SKM-1 treated with dmso at 0.1 percent for 144 hours (cell line): ENCODE results near the gene PDCD2.
"Not testable (repeated sequence)": the region's sequence is repeated elsewhere in the genome, so short reads cannot be mapped to it uniquely, and the experiment has no call there.

Experiments
- DNase-seq: peaks from one replicate; lab custom pipeline; 2025; ENCODE audit not compliant: unreplicated experiment; lab: John Stamatoyannopoulos, UW

PDCD2 gene

GRCh38 chr6:170584181-170584953 is at the start of gene PDCD2:
Gene PDCD2 (minus strand): TSS chr6:170584637. CDS start chr6:170584581, 56 bp downstream.
- peak; percentile 95 for DNase-seq

GRCh38 chr6:170616020-170616554 is 31.6 kb upstream of the PDCD2 start:
- DNase-seq, result not testable (repeated sequence)

GRCh38 chr6:170612256-170612804 is 27.9 kb upstream of the PDCD2 start:
- DNase-seq, result not testable (repeated sequence)

GRCh38 chr6:170609225-170609624 is 24.8 kb upstream of the PDCD2 start:
- not testable (repeated sequence) for DNase-seq

- no peak for DNase-seq
Measured at GRCh38 chr6:170605574-170606259, 21.3 kb upstream of the PDCD2 start.

GRCh38 chr6:170597278-170597677 is 12.8 kb upstream of the PDCD2 start:
- no peak for DNase-seq

- no peak for DNase-seq
Measured at GRCh38 chr6:170596426-170596825, 12.0 kb upstream of the PDCD2 start.

GRCh38 chr6:170590725-170591124 is 6.3 kb upstream of the PDCD2 start:
- no peak for DNase-seq

- no peak for DNase-seq
Measured at GRCh38 chr6:170584954-170585498, 589 bp upstream of the PDCD2 start.

GRCh38 chr6:170583756-170584180 is 669 bp downstream of the PDCD2 start:
- no peak for DNase-seq

GRCh38 chr6:170578909-170579308 is 5.5 kb downstream of the PDCD2 start:
- DNase-seq, result no peak

GRCh38 chr6:170575250-170575649 is 9.2 kb downstream of the PDCD2 start:
- DNase-seq, result no peak

- no peak for DNase-seq
Measured at GRCh38 chr6:170572704-170573466, 11.6 kb downstream of the PDCD2 start.

GRCh38 chr6:170564936-170565530 is 19.4 kb downstream of the PDCD2 start:
- DNase-seq, result no peak

GRCh38 chr6:170561555-170561954 is 22.9 kb downstream of the PDCD2 start:
- no peak for DNase-seq

- no peak for DNase-seq
Measured at GRCh38 chr6:170555305-170555704, 29.1 kb downstream of the PDCD2 start.

GRCh38 chr6:170554796-170555137 is 29.7 kb downstream of the PDCD2 start:
- DNase-seq, result no peak

GRCh38 chr6:170554013-170554795 is 30.2 kb downstream of the PDCD2 start, which contains the start of gene TBP:
Gene TBP (plus strand): TSS chr6:170554369. CDS start chr6:170557030, 2,661 bp downstream.
- DNase-seq, result peak; percentile 98

GRCh38 chr6:170553534-170554012 is 30.9 kb downstream of the PDCD2 start:
- DNase-seq, result peak; percentile 62
